ENCODE data around the gene FBXL5.

FBXL5 gene

GRCh38 chr4:15655223-15656037 lies at the start of gene FBXL5:
TSS of gene FBXL5 (minus strand) at chr4:15655357. CDS start at chr4:15655287, 70 bp downstream.
- FAIRE-seq, result no peak

DNA sequence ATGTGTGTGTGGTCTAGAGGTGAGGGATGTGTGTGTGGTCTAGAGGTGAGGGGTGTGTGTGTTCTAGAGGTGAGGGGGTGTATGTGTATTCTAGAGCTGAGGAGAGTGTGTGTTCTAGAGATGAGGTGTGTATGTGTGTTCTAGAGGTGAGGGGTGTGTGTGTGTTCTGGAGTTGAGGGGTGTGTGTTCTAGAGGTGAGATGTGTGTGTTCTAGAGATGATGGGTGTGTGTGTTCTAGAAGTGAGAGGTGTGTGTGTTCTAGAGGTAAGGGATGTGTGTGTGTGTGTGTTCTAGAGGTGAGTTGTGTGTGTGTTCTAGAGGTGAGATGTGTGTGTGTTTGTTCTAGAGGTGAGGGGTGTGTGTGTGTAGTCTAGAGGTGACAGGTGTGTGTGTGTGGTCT lies 49.0 kb upstream of the FBXL5 start:
- no peak for FAIRE-seq

DNA sequence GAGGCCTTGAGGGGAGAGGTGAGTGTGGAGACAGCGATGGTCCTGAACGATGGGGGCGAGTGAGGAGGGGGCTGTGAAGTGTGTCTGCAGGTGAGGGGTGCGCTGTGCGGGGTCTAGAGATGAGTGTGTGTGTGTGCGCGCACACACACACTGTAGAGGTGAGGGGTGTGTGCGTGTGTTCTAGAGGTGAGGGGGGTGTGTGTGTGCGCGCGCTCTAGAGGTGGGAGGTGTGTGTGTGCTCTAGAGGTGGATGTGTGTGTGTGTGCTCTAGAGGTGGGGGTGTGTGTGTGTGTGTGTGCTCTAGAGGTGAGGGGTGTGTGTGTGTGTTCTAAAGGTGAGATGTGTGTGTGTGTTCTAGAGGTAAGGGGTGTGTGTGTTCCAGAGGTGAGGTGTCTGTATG lies 48.3 kb upstream of the FBXL5 start:
- FAIRE-seq, result no peak

DNA sequence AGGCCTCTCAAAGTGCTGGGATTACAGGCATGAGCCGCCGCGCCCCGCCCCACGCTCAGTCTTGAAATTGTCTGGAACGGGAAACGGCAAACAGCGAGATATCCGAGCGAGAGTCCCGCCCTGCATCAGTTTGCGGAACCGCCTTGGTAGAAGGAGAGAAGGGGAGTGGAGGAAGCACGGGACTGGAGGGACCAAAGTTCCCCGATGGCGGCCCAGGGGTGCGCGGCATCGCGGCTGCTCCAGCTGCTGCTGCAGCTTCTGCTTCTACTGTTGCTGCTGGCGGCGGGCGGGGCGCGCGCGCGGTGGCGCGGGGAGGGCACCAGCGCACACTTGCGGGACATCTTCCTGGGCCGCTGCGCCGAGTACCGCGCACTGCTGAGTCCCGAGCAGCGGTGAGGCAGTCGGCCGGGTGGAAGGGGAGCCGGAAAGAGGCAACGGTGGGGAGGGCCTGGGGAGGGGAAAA lies 47.8 kb upstream of the FBXL5 start, which contains the start of gene BST1:
Gene BST1, plus strand, starts transcription at position 125 of the 463 bp plus-strand sequence. Its CDS starts 80 bp downstream, at position 205.
- no peak for FAIRE-seq

DNA sequence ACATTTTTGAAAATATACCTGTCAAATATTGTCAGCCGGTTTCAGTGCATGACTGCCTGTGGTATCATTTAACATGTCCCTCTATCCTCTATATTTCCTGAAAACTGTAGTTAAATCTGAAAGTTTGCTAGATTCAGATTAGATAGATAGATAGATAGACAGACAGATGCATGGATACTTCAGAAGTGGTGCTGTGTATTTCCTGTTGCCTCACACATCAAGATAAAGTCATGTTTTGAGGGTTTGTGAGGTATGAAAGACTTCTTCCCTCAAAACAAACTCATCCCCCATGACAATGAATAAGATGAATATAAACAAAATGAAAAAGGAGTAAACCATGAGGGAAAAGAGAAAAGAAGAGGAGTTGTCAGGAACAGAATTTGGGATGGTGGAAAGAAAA lies 41.7 kb upstream of the FBXL5 start:
- FAIRE-seq, result no peak

DNA sequence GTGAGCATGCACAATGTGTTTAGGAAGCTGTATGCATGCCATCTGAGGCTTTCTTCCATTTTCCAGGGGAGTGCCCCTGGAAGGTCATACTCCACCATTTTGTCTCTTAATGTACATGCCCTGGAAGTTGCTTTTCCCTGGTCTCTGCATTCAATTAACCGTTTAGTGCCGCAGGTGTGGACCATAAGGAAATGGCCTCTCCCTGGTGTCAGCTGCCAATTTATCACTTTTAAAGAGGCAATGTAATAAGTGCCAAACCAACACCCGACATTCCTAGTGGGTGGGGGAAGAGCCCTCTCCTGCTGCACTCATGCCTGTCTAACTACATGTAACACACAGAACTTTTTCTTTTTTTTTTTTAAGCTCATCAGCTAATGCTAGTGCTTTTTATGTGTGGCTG lies 40.6 kb upstream of the FBXL5 start:
- no peak for FAIRE-seq

DNA sequence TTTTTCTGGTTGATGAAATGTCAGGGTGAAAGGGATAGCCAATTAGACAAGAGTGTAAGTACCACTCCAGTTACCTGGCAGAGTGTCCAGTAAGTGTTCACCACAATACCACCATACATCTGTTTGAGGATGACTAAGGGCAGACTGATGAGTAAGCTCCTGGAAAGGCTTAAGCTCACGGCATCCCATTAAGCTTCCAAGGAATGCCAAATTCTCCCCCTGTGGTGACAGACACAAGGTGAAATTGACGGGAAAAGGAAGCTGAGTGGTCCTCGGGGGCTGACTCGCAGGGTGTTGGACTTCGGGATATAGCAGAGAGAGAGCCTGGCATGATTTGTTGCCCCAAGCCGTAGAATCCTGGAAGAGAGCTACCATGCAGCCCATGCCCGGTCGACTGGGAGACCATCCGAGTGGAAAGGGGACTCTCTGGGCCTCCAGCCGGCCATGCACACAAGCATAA lies 40.1 kb upstream of the FBXL5 start:
- FAIRE-seq, result no peak

- no peak for FAIRE-seq
Observed at GRCh38 chr4:15694431-15694830, 39.3 kb upstream of the FBXL5 start.

- no peak for FAIRE-seq
Observed at GRCh38 chr4:15692602-15693001, 37.4 kb upstream of the FBXL5 start.

DNA sequence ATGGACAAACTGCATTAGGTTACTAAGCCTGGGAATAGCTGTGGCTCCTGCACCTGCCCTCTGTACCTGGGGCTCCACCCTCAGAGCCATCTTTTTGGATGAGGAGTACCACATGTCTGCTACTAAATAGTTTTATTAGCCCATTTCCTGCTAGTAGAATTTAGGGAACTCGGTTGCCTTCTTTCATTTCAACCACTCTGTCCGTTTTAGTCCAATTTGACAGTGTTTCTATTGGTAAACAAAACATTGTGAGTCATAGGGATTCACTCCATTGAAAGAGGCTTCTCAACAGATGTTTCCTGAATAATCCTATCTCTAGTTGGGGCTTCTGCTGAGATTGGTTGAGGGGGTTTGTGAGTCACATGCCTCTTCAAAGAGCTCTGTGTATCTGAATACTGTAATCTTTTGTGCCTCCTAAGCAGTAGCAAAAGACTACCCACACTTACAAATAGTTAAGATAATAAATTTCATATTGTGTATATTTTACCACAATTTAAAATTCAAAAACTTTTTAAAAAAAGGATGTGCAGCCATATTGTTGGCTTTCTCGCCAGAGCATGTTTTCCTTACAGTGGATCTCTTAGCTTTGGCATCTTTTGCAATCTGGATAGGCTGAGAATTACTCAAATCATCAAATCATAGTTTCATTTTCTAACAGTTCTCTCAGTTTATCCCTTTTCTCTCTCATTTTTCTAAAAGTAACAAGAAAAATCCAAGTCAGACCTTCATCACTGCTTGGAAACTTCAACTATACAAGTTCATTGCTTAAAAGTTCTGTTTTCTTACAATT lies 36.4 kb upstream of the FBXL5 start:
- FAIRE-seq, result no peak

DNA sequence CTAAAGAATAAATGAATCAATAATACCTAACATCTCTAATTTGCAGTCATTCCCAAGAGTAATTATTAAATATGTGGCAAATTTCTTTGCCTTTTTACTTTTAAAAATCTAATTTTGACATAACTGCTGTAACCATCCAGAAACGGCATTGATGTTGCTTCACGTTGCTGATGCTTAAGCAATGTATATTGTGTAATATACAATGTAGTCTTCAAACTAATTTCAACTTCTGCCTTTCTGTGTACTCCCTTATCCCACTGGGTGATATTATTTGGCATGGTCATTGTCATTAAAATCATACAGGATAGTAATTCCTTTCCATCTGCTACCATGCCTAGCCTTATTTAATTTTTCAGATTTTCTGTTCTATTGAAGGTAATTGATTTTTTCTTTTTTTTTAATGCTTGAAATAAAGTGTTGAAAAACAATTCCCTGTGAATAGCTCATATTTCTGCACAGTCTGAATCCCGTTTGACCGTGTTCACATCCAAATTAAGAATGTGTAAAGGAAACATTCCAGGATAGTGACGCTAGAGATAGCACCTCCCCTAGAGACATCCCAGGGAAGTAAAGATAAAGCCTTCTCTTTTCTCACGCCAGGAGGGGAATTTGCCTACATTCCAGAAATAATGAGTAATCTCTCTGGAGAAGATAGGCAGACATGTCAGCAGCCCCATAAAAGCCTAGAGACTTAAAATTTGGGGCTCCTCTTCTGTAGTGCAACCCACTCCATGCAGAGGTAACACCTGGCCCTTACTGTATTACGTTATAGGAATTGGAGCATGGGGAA lies 35.1 kb upstream of the FBXL5 start:
- FAIRE-seq, result no peak

DNA sequence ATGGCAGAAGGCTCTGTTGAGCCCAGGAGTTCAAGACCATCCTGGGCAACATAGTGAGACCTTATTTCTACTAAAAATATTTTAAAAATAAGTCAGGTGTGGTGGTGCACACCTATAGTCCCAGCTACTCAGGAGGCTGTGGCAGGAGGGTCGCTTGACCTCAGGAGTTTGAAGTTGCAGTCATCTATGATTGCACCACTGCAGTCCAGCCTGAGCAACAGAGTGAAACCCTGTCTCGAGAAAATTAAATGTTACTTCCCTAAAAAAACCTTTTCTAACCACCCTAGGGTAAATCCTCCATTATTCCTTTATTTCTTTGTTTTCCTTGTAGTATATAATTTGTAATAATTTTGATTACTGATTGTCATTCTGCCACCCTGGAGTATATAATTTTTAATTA lies 34.4 kb upstream of the FBXL5 start:
- FAIRE-seq, result no peak

- no peak for FAIRE-seq
Observed at GRCh38 chr4:15688051-15688450, 32.9 kb upstream of the FBXL5 start.

DNA sequence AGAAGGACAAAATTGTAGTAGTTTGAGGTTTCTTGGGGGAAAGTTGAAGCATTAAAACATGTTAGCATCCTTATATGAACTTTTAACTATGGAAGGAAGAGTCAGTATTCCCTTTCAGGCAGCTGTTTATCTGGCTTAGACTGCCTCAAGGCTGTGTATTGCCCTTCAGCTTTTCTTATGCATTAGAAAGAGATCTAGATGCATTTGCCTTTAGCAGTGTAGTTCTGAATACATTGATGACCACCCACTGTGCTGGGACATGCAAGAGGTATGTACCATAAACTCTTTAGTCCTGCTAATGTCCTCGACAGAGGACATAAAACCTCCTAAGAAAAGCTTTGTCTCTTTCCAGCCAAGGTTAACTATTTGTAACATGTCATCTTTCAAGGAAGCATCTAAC lies 29.3 kb upstream of the FBXL5 start:
- FAIRE-seq, result no peak

GRCh38 chr4:15683143-15683495 lies 28.0 kb upstream of the FBXL5 start:
- no peak for FAIRE-seq

GRCh38 chr4:15682242-15683142 lies 27.3 kb upstream of the FBXL5 start:
- FAIRE-seq, result no peak

GRCh38 chr4:15681372-15682241 lies 26.4 kb upstream of the FBXL5 start, which contains the start of gene FAM200B:
TSS of gene FAM200B (plus strand) at chr4:15681827. CDS start at chr4:15686978, 5,151 bp downstream.
- peak; percentile 89 for FAIRE-seq

DNA sequence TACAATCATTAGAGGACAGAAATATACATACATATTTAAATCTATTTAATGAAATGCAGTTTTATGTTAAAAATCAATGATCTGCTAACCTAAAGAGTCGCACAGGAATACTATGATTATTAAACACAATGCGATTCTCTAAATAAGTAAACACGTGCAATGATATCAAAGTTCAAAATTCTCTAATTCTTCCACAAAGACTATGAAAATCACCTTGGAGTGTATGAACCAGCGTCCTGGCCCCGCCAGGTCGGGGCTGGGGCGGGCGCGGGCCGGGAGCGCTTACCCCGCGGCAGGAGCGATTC lies 25.9 kb upstream of the FBXL5 start:
- FAIRE-seq, result no peak

- FAIRE-seq, result no peak
Observed at GRCh38 chr4:15677507-15677988, 22.4 kb upstream of the FBXL5 start.

GRCh38 chr4:15676899-15677298 lies 21.7 kb upstream of the FBXL5 start:
- no peak for FAIRE-seq

DNA sequence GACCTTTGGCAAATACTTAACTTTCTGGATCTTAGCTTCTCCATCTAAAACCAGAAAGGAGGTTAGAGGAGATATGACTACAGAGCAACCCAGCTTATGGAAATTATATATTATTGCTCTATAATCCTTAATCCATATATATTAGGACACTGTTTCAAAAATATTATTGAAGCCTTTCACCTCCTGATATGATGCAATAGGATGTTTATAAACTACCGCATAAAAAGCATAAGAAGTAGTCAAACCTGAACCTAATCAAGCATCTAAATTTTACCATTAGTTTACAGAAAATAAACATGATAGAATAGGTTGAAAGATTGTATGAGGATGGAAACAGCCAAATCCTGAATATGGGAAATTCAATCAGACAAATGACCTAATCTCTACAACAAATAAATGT lies 20.9 kb upstream of the FBXL5 start:
- FAIRE-seq, result no peak
